Effector memory CD8-positive, alpha-beta T cell (primary cell): ENCODE data around the gene PGAP1.

Source experiments
- ATAC-seq: fragments of 150-1000 bp; cut with Tn5 transposase; replicated peaks from 2 replicates; pipeline ENCODE4 v1.10.0; 2021; ENCODE audit warnings: mild to moderate bottlenecking, moderate library complexity
- DNase-seq, 3 experiments: peaks; one replicate each; pipeline ENCODE4 v3.0.0; 2021
- H3K27ac Mint-ChIP-seq, 2 donors: one replicate each; pipeline ENCODE4 v1.8.0; 2022; ENCODE audit warnings: mild to moderate bottlenecking in 2 of 2, mixed read lengths in 2 of 2, moderate library complexity in 2 of 2
- H3K27me3 Mint-ChIP-seq, 2 donors: one replicate each; pipeline ENCODE4 v1.8.0; 2022; ENCODE audit warnings: mixed read lengths in 2 of 2
- H3K36me3 Mint-ChIP-seq: one replicate; pipeline ENCODE4 v1.8.0; 2022; ENCODE audit warnings: mild to moderate bottlenecking, moderate library complexity, mixed read lengths; ENCODE audit not compliant: insufficient read depth
- H3K4me1 Mint-ChIP-seq, 2 donors: one replicate each; pipeline ENCODE4 v1.8.0; 2022; ENCODE audit warnings: low read depth in 2 of 2, mixed read lengths in 2 of 2
- H3K4me3 Mint-ChIP-seq, 2 donors: one replicate each; pipeline ENCODE4 v1.8.0; 2022; ENCODE audit warnings: mild to moderate bottlenecking in 2 of 2, mixed read lengths in 2 of 2, moderate library complexity in 2 of 2
- H3K9me3 Mint-ChIP-seq, 2 donors: one replicate each; pipeline ENCODE4 v1.8.0; 2022; ENCODE audit warnings: mixed read lengths in 2 of 2

PGAP1 gene

DNA sequence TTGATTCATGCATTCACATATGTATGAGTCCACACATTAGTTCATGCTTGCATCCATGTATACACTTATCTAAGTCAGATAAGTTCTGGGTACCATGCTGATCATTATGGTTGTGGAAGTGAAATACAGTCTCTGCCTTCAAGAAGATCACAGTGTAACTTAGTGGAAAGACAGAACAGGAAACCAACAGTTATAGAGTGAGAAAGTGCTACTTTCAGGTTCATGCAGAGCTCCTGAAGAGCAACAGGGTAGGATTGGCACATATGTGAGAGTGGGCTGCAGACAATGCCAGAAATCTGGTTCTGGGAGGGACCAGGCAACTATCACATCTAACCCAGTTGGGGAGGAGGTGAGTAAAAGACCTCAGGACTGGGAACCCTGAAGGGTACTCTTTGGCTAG is 35.4 kb upstream of the PGAP1 start:
- no peaks in the 10 kb centered on the region for H3K27me3 Mint-ChIP-seq
- DNase-seq, result no peak
- no peaks in the 10 kb centered on the region for H3K9me3 Mint-ChIP-seq
- H3K27ac Mint-ChIP-seq, result peak overlapping the region in 1 of 2 donors; percentile 11
- no peaks in the 10 kb centered on the region for H3K36me3 Mint-ChIP-seq
- peaks cover 17 to 18% of the 10 kb centered on the region in 2 donors for H3K4me1 Mint-ChIP-seq
- H3K4me3 Mint-ChIP-seq, result no peak overlapping the region
- ATAC-seq, result peak; percentile 75

DNA sequence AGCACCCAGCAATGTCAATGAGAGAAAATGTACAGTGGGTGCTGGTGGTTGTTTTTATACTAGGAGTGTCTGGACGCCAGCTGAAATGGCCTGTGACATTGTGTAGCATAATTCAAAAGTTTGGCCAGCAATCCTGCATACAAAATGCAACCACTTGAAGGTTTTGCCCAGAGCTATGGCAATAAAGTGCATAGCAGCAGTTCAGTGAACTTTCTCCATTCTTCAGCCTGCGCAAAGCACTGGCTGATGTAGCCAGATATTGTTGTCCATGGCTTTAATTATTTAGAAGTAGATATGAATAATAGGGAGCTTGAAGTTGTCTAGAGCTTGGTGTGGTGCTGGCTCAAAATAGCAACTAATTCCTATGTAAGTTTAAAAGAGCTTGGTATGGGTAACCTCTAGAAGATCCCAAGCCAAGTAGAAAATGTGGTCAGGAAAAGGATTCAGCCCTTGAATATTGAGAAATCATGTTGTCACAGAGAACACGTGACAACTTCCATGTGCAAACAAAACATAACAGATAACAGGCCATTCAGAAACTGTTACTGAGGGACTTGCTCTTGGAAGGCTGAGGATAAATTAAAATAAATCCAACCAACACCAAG is 33.3 kb upstream of the PGAP1 start:
- DNase-seq, result no peak
- Mint-ChIP-seq H3K4me1 (peaks cover 18 to 25% of the 10 kb centered on the region in 2 donors), H3K27me3 (peaks cover 6 to 7% of the 10 kb centered on the region in 2 donors), H3K9me3 (no peaks in the 10 kb centered on the region), H3K27ac (no peak overlapping the region), H3K36me3 (no peaks in the 10 kb centered on the region), H3K4me3 (no peak overlapping the region)
- ATAC-seq, result no peak

DNA sequence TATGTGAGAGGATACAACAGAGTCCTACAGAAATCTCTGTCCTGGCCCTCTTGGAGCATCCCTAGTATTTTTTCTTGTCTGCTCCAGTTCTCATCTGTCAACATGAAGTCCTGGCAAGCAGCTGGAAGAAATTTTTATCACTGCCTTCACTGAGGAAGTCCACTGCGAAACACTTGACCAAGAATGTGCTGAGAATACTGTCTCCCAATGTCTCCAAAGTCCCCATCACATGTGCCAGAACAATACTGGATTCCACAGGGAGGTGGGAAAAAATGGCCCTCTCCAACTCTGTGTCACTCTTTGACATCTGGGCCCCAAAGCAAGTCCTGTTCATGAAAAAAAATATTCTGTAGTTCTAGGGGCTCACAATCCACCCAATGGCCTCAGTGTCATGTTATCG is 32.8 kb upstream of the PGAP1 start:
- H3K4me1 Mint-ChIP-seq, result peaks cover 18 to 25% of the 10 kb centered on the region in 2 donors
- H3K36me3 Mint-ChIP-seq, result no peaks in the 10 kb centered on the region
- DNase-seq (no peak), ATAC-seq (no peak)
- peaks cover 6 to 7% of the 10 kb centered on the region in 2 donors for H3K27me3 Mint-ChIP-seq
- no peaks in the 10 kb centered on the region for H3K9me3 Mint-ChIP-seq
- no peak overlapping the region for H3K27ac Mint-ChIP-seq
- H3K4me3 Mint-ChIP-seq, result no peak overlapping the region

DNA sequence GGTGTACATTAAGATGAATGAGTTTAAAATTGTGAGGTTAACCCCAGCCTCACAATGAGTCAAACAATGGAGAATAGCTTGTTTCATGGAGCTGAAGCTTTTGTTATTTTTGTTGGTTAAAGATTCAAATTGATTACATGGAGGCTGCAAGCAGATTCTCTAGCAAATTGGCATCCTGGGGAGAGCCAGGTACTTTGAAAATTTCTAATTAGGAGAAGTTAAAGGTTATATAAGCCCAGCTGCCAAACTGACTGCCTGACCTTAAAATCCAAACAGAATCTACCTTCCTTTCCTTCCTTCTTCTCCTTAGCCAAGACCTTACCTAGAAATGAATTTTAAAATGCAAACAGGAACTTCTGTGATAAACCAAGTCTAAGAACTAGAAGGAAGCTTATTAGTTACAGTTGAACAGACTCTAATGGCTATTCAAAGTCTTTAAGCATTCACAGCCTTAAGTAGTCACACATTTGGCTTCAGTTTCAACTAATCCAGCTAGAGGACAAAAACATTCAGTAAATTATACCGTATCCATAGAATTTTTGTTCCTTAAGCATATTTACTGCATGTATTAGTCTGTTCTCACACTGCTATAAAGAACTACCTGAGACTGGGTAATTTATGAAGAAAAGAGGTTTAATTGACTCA is 31.5 kb upstream of the PGAP1 start:
- DNase-seq (no peak), ATAC-seq (no peak)
- Mint-ChIP-seq H3K27me3 (peaks cover 6 to 7% of the 10 kb centered on the region in 2 donors), H3K4me1 (peaks cover 13 to 22% of the 10 kb centered on the region in 2 donors), H3K27ac (no peak overlapping the region), H3K36me3 (no peaks in the 10 kb centered on the region), H3K9me3 (no peaks in the 10 kb centered on the region), H3K4me3 (no peak overlapping the region)

DNA sequence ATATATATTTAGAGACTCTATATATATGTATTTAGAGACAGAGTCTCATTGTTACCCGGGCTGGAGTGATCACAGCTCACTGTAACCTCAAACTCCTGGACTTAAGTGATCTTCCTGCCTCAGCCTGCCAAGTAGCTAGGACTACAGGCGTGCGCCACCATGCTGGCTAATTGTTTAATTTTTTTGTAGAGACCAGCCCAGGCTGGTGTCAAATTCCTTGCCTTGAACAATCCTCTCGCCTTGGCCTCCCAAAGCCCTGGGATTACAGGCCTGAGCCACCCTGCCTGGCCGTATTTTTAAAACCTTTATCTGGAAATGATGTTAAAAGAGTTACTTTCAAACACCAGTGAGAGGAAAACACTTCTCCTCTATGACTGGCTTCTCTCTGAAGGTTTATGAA is 30.9 kb upstream of the PGAP1 start:
- no peak overlapping the region for H3K4me3 Mint-ChIP-seq
- no peaks in the 10 kb centered on the region for H3K9me3 Mint-ChIP-seq
- peaks cover 10 to 18% of the 10 kb centered on the region in 2 donors for H3K4me1 Mint-ChIP-seq
- no peak for ATAC-seq
- no peak for DNase-seq
- H3K36me3 Mint-ChIP-seq, result no peaks in the 10 kb centered on the region
- H3K27ac Mint-ChIP-seq, result no peak overlapping the region
- H3K27me3 Mint-ChIP-seq, result peaks cover 6 to 7% of the 10 kb centered on the region in 2 donors

DNA sequence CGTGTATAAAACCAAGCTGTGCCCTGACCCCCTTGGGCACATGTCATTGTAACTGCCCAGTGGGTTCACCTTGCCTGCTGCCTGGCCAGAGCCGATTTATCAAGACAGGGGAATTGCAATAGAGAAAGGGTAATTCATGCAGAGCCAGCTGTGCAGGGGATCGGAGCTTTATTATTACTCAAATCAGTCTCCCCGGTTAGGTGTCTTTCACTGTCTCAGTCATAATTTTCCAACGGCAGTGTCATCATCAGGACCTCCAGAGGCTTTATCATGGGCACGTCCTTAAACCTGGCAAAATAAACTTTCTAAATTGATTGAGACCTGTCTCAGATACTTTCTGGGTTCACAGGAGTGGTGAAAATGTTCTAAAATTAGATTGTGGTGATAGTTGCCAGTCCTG is 29.6 kb upstream of the PGAP1 start:
- Mint-ChIP-seq H3K27ac (no peak overlapping the region), H3K9me3 (no peaks in the 10 kb centered on the region), H3K36me3 (no peaks in the 10 kb centered on the region), H3K4me1 (peaks cover 1 to 7% of the 10 kb centered on the region in 2 donors), H3K4me3 (no peak overlapping the region), H3K27me3 (peaks cover 7 to 11% of the 10 kb centered on the region in 2 donors)
- no peak for ATAC-seq
- DNase-seq, result no peak

DNA sequence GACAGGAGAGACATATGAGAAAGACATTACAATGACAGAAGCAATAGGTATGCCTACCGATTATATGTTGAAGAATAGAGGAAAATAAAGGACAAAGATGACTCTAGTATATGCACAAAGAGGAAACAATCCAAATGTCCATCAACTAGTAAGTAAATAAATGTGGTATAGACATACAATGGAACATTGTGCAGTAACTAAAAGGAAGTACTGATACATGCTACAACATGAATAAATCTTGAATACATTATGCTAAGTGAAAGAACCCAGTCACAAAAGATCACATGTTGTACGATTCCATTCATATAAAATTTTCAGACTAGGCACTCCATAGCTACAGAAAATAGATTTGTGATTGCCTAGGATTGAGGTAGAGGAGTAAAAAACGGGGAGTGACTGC is 28.5 kb upstream of the PGAP1 start:
- H3K4me3 Mint-ChIP-seq, result no peak overlapping the region

DNA sequence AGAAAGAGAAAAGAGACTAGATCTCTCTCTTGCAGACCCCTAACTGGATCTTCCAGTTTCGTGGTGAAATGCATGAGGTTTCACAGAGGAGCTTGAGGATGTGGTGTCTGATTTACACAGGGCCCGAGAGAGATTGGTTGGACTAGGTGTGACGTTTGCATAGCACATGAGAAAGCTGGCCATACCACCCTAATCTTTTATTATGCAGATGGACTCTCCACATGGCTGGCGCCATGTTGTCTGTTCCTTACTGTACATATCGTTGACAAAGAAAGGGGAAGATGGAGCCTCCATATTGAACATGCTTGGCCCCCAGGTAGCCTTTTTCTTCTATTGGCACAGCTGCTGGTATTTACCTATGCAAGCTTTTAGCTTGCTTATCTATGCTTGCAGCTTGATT is 27.5 kb upstream of the PGAP1 start:
- no peaks in the 10 kb centered on the region for H3K36me3 Mint-ChIP-seq
- peaks cover 7 to 11% of the 10 kb centered on the region in 2 donors for H3K27me3 Mint-ChIP-seq
- H3K9me3 Mint-ChIP-seq, result no peaks in the 10 kb centered on the region
- ATAC-seq, result no peak
- DNase-seq, result no peak
- H3K4me3 Mint-ChIP-seq, result no peak overlapping the region
- no peak overlapping the region for H3K27ac Mint-ChIP-seq
- H3K4me1 Mint-ChIP-seq, result peaks cover 1 to 7% of the 10 kb centered on the region in 2 donors

More for the DNA sequence above, 28.5 kb upstream of the PGAP1 start:
- DNase-seq (no peak), ATAC-seq (no peak)
- Mint-ChIP-seq H3K27me3 (peaks cover 7 to 11% of the 10 kb centered on the region in 2 donors), H3K36me3 (no peaks in the 10 kb centered on the region), H3K27ac (no peak overlapping the region), H3K9me3 (no peaks in the 10 kb centered on the region), H3K4me1 (peaks cover 1 to 7% of the 10 kb centered on the region in 2 donors)

DNA sequence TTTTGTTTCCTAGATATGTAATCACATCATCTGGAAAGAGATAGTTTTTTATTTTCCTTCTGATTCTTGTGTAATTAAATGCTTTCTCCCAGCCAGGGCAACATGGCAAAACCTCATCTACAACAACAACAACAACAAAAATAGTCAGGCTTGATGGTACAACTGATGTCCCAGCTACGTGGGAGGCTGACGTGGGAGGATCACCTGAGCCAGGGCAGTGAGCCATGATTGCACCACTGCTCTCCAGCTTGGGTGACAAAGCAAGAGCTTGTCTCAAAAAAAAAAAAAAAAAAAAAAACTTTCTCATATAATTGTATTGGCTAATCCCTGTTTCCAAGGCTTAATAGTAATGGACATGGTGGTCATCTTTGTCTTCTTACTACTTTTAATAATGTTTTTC is 26.4 kb upstream of the PGAP1 start:
- ATAC-seq (no peak), DNase-seq (no peak)
- H3K9me3 Mint-ChIP-seq, result no peaks in the 10 kb centered on the region
- H3K36me3 Mint-ChIP-seq, result no peaks in the 10 kb centered on the region
- H3K4me1 Mint-ChIP-seq, result peaks cover 1 to 7% of the 10 kb centered on the region in 2 donors
- no peak overlapping the region for H3K4me3 Mint-ChIP-seq
- no peak overlapping the region for H3K27ac Mint-ChIP-seq
- peaks cover 7 to 11% of the 10 kb centered on the region in 2 donors for H3K27me3 Mint-ChIP-seq

DNA sequence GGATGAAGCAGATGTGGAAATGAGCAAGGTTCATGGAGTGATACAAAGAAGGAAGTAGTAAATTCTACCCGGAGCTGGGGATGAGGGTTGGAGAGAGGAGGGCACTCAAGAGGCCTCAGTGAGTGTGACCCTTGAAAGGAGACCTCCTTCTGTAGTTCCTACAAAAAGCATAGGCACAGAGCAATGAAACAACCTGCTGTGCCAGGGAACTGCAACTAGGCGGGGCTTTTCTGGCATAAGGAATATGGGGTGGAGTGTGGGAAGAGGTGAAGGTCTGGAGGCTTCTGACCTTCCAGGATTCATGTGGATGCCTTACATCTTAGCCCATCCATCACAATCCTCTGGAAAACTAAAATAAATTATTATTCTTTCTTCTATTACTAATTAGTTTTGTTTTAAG is 25.5 kb upstream of the PGAP1 start:
- no peak for ATAC-seq
- Mint-ChIP-seq H3K4me3 (no peak overlapping the region), H3K27me3 (peaks cover 7 to 11% of the 10 kb centered on the region in 2 donors), H3K27ac (no peak overlapping the region), H3K4me1 (peaks cover 1 to 7% of the 10 kb centered on the region in 2 donors), H3K9me3 (no peaks in the 10 kb centered on the region), H3K36me3 (no peaks in the 10 kb centered on the region)
- DNase-seq, result no peak

DNA sequence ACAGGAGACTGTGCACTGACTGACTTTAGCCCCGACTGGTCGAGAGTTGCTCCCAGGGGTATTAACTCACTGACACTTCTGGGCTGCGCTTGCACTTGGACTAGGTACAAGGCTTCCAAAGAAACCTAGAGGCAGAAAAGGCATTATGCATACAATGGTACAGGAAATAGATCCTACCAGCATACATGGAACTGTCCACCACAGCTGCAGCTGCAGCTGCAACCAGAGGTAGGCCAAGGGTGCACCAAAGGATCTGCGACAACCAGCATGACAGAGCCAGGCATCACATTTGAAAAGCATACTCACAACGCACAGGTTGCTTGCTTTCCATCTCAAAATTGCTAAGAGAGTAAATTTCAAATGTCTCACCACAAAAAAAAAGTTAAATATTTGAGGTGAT is 22.6 kb upstream of the PGAP1 start:
- Mint-ChIP-seq H3K4me1 (no peaks in the 10 kb centered on the region), H3K36me3 (no peaks in the 10 kb centered on the region), H3K27me3 (peaks cover 5 to 8% of the 10 kb centered on the region in 2 donors), H3K4me3 (no peak overlapping the region), H3K27ac (no peak overlapping the region), H3K9me3 (no peaks in the 10 kb centered on the region)
- DNase-seq, result no peak
- ATAC-seq, result no peak

DNA sequence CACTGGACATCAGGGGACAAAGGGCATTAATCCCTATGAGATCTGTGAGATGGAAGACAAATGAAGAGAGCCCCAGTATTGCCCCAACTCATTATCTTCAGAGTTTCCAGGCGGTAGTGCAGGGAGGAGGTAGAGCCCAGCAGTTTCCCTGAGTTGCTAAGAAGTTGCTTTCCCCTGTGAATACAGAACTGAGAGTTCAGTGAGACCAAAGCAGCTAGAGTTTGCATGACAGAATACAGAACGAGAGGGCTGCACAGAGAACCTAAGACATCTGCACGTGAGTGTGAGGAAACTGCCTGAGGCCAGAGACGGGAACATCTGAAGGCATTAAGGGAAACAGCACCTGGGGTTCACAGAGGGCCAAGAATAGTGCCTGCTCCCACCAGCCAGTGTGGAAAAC is 18.1 kb upstream of the PGAP1 start:
- ATAC-seq, result no peak

DNA sequence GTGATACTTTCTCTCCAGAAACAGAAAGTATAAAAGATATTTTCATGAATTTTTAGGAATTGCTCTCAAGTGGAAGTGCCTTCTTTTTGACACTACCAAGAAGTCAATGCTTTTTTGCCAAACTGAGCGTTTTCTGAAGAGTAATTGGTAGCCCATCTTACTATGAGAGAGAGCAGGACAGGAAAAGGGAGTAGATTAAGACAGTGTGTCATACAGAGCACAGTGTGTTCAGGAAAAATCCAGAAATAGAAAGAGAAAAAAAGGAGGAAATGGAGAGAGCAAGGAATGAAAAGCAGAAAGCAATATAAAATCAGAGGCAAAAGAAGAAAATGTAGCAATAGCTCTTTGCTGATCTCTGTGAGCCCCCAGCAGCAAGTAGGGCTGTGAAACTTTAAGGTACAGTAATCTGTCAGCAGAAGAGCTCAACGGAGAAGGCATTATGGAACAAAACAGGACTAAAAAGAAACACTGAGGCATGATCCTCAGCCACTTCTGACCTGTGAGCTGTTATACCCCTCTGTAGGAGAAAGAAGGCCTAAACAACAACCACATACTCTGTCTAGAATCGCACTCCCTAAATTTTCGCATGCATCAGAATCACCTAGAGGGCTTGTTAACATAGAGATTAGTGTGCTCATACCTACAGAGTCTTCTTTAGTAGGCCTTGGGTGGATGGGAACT is 15.0 kb upstream of the PGAP1 start:
- no peaks in the 10 kb centered on the region for H3K4me1 Mint-ChIP-seq
- H3K27ac Mint-ChIP-seq, result no peak overlapping the region
- no peak for DNase-seq
- H3K9me3 Mint-ChIP-seq, result no peaks in the 10 kb centered on the region
- no peak for ATAC-seq
- no peaks in the 10 kb centered on the region for H3K36me3 Mint-ChIP-seq
- H3K4me3 Mint-ChIP-seq, result no peak overlapping the region
- peaks cover 11 to 19% of the 10 kb centered on the region in 2 donors for H3K27me3 Mint-ChIP-seq

More for the DNA sequence above, 18.1 kb upstream of the PGAP1 start:
- Mint-ChIP-seq H3K9me3 (no peaks in the 10 kb centered on the region), H3K4me1 (no peaks in the 10 kb centered on the region), H3K27ac (no peak overlapping the region), H3K4me3 (no peak overlapping the region), H3K27me3 (peaks cover 11 to 16% of the 10 kb centered on the region in 2 donors), H3K36me3 (no peaks in the 10 kb centered on the region)
- no peak for DNase-seq

DNA sequence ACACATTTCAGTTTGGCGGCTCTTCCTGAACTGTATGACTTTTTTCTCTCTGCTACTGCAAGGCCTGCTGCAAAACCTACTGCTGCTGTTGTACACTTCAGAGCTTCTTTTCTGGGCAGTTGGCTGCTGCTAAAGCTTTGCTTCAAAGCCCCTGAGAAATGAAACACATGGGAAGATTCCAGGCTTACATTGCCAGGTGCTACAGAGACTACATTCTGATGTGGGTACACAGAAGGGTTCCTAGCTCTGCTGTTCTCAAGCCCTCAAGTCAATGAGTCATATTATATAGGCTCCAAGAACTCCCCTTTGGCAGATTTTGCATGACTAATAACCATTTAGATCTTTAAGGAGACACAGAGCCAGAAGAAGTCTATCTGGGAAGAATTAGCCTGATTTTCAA is 12.9 kb upstream of the PGAP1 start:
- no peak for DNase-seq
- Mint-ChIP-seq H3K27ac (no peak overlapping the region), H3K36me3 (no peaks in the 10 kb centered on the region), H3K9me3 (no peaks in the 10 kb centered on the region), H3K4me3 (no peak overlapping the region), H3K27me3 (peaks cover 11 to 12% of the 10 kb centered on the region in 2 donors), H3K4me1 (no peaks in the 10 kb centered on the region)
- ATAC-seq, result no peak
